ENCODE measurements around the gene TACC2.

DNA sequence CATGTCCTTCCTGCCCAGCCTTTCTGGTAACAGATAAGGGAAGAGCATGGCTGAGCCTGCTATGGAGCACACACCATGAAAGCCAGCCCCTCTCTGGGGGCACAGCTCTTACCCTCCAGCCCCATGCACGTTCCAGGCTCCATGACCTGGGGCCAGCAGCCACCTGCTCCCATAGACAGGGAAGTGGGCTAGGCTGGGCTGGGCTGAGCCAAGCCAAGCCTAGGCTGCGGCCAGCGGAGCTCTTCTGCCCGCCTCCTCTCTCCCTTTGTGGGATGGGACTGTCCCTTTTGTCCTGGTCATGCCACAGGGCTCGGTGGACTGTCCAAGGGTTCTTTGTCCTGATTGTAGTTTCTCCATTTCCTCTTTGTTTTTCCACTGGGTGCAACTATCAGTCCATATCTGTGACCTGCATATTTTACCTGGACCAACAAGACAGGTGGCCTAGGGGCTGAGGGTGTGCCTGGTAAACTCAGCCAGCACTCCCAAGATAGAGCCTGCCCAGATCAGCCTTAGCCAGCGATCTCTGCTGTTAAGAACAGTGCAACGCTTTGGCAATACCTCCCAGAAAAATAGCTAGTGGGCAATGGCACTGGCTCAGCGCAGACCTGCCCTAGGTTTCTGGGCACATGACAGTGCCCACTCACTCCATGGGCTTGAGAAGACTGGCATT, 184.9 kb downstream of the TACC2 start:
- TF ChIP-seq, protein P1, sequence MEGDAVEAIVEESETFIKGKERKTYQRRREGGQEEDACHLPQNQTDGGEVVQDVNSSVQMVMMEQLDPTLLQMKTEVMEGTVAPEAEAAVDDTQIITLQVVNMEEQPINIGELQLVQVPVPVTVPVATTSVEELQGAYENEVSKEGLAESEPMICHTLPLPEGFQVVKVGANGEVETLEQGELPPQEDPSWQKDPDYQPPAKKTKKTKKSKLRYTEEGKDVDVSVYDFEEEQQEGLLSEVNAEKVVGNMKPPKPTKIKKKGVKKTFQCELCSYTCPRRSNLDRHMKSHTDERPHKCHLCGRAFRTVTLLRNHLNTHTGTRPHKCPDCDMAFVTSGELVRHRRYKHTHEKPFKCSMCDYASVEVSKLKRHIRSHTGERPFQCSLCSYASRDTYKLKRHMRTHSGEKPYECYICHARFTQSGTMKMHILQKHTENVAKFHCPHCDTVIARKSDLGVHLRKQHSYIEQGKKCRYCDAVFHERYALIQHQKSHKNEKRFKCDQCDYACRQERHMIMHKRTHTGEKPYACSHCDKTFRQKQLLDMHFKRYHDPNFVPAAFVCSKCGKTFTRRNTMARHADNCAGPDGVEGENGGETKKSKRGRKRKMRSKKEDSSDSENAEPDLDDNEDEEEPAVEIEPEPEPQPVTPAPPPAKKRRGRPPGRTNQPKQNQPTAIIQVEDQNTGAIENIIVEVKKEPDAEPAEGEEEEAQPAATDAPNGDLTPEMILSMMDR (IDR thresholded peaks at IDR 0.05), result no peak
- no peak for TF ChIP-seq POLR2A (IDR thresholded peaks at IDR 0.05)

All from vagina (tissue), 2 donors.